ENCODE data around the gene IL23A.

IL23A gene

DNA sequence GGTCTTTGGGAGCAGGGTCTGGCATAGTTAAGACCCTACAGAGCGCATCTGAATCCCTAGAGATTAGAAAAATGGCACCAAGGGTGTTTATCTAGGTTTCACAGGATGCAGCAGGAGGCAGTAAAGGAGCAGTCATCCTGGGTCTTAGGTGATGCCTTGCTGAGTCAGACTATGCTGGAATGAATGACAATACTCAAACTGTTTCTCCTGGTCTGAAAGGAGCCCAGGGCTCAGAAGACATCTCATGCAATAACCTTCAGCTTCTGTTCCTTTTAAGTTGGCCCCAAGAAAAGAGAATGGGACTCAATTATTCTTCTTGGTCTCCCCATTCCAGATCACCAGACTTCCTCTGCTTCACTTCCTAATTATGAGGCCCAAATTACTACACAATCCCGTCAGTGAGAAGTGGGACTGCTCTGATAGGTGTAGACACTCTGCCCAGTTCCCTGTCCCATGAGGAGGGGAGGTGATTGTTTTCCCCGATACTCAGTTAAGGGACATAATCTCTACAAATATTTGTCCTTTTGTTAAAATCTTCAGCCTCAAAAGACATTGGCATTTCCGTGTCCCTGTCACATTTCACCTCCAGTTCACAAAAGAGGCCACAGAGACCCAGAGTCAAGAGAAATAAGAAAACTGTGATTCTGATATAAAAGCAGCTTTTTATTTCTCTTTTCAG, 38.8 kb downstream of the IL23A start:
- H3K27ac ChIP-seq (replicated peaks; ENCODE audit: low read length) = no peak overlapping the region
- H4K91ac ChIP-seq (ENCODE audit: low read depth, low read length, poor library complexity) = no peak overlapping the region
- H2BK5ac ChIP-seq (ENCODE audit: low read length) = no peak overlapping the region
- H3K18ac ChIP-seq (ENCODE audit: low read length) = no peak overlapping the region
- no peak overlapping the region for H4K8ac ChIP-seq (ENCODE audit: low read depth, low read length)
- H3K23ac ChIP-seq (ENCODE audit: low read depth, low read length, poor library complexity) = no peak overlapping the region
- no peak for DNase-seq (ENCODE audit: low spot score)
- H2BK120ac ChIP-seq (ENCODE audit: low read depth, low read length) = no peak overlapping the region
- H2BK12ac ChIP-seq (ENCODE audit: low read length) = no peak overlapping the region
- H3K79me1 ChIP-seq (ENCODE audit: low read depth, low read length) = no peaks in the 10 kb centered on the region
- peaks cover 0 to 4% (median 0%) of the 10 kb centered on the region in 3 experiments for H3K27me3 ChIP-seq (ENCODE audit: control insufficient read depth in 3 of 3, insufficient read depth in 3 of 3, low read depth in 1 of 3, low read length in 3 of 3)
- no CpG with 5 or more reads among the region's 4 CpGs for WGBS, 2 donors (ENCODE audit: extremely low coverage in 2 of 2, insufficient read length in 2 of 2, insufficient replicate concordance in 1 of 2)
- peaks cover 0 to 9% of the 10 kb centered on the region in 2 donors for H3K4me1 ChIP-seq (ENCODE audit: control insufficient read depth in 2 of 2, insufficient read depth in 1 of 2, low read depth in 1 of 2, low read length in 2 of 2)
- H2AFZ ChIP-seq (ENCODE audit: low read length) = peak overlapping the region; percentile 57
- no peak overlapping the region for H2BK15ac ChIP-seq (ENCODE audit: low read length)
- no peak overlapping the region for H3K14ac ChIP-seq (ENCODE audit: low read length)
- no peak overlapping the region for H3K4ac ChIP-seq (ENCODE audit: low read length)
- no peaks in the 10 kb centered on the region for H3K36me3 ChIP-seq (replicated peaks in 1 of 2; ENCODE audit: control insufficient read depth in 2 of 2, insufficient read depth in 2 of 2, low read length in 2 of 2)
- no peak overlapping the region for H3K4me3 ChIP-seq (ENCODE audit: low read length in 2 of 2)
- H3K9me3 ChIP-seq (replicated peaks in 1 of 2; ENCODE audit: control insufficient read depth in 2 of 2, insufficient read depth in 1 of 2, low read depth in 1 of 2, low read length in 2 of 2) = peaks cover 0 to 5% of the 10 kb centered on the region in 2 donors
- H2AK5ac ChIP-seq (ENCODE audit: low read depth, low read length) = no peak overlapping the region
- no peak overlapping the region for H3K9ac ChIP-seq (ENCODE audit: low read depth, low read length, poor library complexity)
- H3K4me2 ChIP-seq (ENCODE audit: insufficient read depth, low read length, poor library complexity, severe bottlenecking) = no peak overlapping the region

DNA sequence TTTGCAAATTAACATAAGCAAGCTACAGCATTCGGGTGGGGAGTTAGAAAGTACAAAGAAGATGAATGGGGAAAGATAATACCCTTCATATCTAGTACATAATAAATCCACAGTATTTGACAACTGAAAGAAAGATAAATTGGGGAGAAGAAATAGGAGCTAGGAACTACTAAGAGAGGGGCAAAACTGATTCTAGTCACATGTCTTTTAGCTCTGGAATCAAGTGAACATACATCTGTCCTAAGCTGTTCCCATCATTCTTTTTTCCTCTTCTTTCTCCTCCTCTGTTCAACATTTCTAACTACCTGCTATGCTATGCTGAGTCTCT, 39.3 kb downstream of the IL23A start:
- Histone ChIP-seq H2BK120ac (ENCODE audit: low read depth, low read length) (no peak overlapping the region), H3K9me3 (replicated peaks in 1 of 2; ENCODE audit: control insufficient read depth in 2 of 2, insufficient read depth in 1 of 2, low read depth in 1 of 2, low read length in 2 of 2) (peaks cover 0 to 5% of the 10 kb centered on the region in 2 donors), H4K8ac (ENCODE audit: low read depth, low read length) (no peak overlapping the region), H4K91ac (ENCODE audit: low read depth, low read length, poor library complexity) (no peak overlapping the region), H2BK15ac (ENCODE audit: low read length) (no peak overlapping the region), H3K27me3 (ENCODE audit: control insufficient read depth in 3 of 3, insufficient read depth in 3 of 3, low read depth in 1 of 3, low read length in 3 of 3) (peaks cover 0 to 4% (median 0%) of the 10 kb centered on the region in 3 experiments), H3K4me2 (ENCODE audit: insufficient read depth, low read length, poor library complexity, severe bottlenecking) (no peak overlapping the region), H2AK5ac (ENCODE audit: low read depth, low read length) (no peak overlapping the region), H3K4ac (ENCODE audit: low read length) (no peak overlapping the region), H2AFZ (ENCODE audit: low read length) (peak overlapping the region; percentile 57), H3K79me1 (ENCODE audit: low read depth, low read length) (no peaks in the 10 kb centered on the region), H3K36me3 (replicated peaks in 1 of 2; ENCODE audit: control insufficient read depth in 2 of 2, insufficient read depth in 2 of 2, low read length in 2 of 2) (no peaks in the 10 kb centered on the region), H3K23ac (ENCODE audit: low read depth, low read length, poor library complexity) (no peak overlapping the region), H3K9ac (ENCODE audit: low read depth, low read length, poor library complexity) (no peak overlapping the region), H3K4me1 (ENCODE audit: control insufficient read depth in 2 of 2, insufficient read depth in 1 of 2, low read depth in 1 of 2, low read length in 2 of 2) (peaks cover 0 to 9% of the 10 kb centered on the region in 2 donors), H2BK12ac (ENCODE audit: low read length) (no peak overlapping the region), H3K14ac (ENCODE audit: low read length) (no peak overlapping the region), H3K27ac (replicated peaks; ENCODE audit: low read length) (no peak overlapping the region), H2BK5ac (ENCODE audit: low read length) (no peak overlapping the region), H3K18ac (ENCODE audit: low read length) (no peak overlapping the region), H3K4me3 (ENCODE audit: low read length in 2 of 2) (no peak overlapping the region)
- WGBS, 2 donors (ENCODE audit: extremely low coverage in 2 of 2, insufficient read length in 2 of 2, insufficient replicate concordance in 1 of 2) = no CpG with 5 or more reads among the region's 1 CpG
- DNase-seq (ENCODE audit: low spot score) = no peak

DNA sequence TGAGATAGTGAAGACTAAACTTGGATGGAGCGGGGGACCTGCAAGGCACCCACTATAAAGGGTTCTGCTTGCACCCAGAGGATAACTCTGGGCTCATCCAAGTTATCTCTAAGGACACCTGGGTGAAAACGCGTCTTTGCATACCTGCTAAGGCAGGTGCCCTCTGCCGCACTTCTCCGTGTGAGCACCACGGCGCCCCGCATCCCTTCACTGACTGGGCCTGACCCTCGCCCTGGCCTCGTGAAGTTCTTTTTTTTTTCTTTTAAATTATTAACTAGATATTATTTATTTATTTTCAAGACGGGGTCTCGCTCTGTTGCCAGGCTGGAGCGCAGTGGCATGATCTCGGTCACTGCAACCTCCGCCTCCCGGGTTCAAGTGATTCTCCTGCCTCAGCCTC, 43.9 kb downstream of the IL23A start:
- no peak overlapping the region for H3K4ac ChIP-seq (ENCODE audit: low read length)
- no peak overlapping the region for H3K23ac ChIP-seq (ENCODE audit: low read depth, low read length, poor library complexity)
- H2AFZ ChIP-seq (ENCODE audit: low read length) = no peak overlapping the region
- H2BK120ac ChIP-seq (ENCODE audit: low read depth, low read length) = no peak overlapping the region
- no peak overlapping the region for H2BK15ac ChIP-seq (ENCODE audit: low read length)
- no peaks in the 10 kb centered on the region for H3K36me3 ChIP-seq (replicated peaks in 1 of 2; ENCODE audit: control insufficient read depth in 2 of 2, insufficient read depth in 2 of 2, low read length in 2 of 2)
- no peak overlapping the region for H2BK12ac ChIP-seq (ENCODE audit: low read length)
- H4K8ac ChIP-seq (ENCODE audit: low read depth, low read length) = no peak overlapping the region
- no peaks in the 10 kb centered on the region for H3K9me3 ChIP-seq (replicated peaks in 1 of 2; ENCODE audit: control insufficient read depth in 2 of 2, insufficient read depth in 1 of 2, low read depth in 1 of 2, low read length in 2 of 2)
- H4K91ac ChIP-seq (ENCODE audit: low read depth, low read length, poor library complexity) = no peak overlapping the region
- H3K27me3 ChIP-seq (ENCODE audit: control insufficient read depth in 3 of 3, insufficient read depth in 3 of 3, low read depth in 1 of 3, low read length in 3 of 3) = peaks cover 0 to 4% (median 0%) of the 10 kb centered on the region in 3 experiments
- no peak overlapping the region for H3K4me2 ChIP-seq (ENCODE audit: insufficient read depth, low read length, poor library complexity, severe bottlenecking)
- no peak overlapping the region for H3K27ac ChIP-seq (replicated peaks; ENCODE audit: low read length)
- H3K79me1 ChIP-seq (ENCODE audit: low read depth, low read length) = no peaks in the 10 kb centered on the region
- no peak overlapping the region for H3K4me3 ChIP-seq (ENCODE audit: low read length in 2 of 2)
- DNase-seq (ENCODE audit: low spot score) = no peak
- no peak overlapping the region for H3K9ac ChIP-seq (ENCODE audit: low read depth, low read length, poor library complexity)
- no peak overlapping the region for H3K18ac ChIP-seq (ENCODE audit: low read length)
- H2AK5ac ChIP-seq (ENCODE audit: low read depth, low read length) = no peak overlapping the region
- no peak overlapping the region for H2BK5ac ChIP-seq (ENCODE audit: low read length)
- H3K14ac ChIP-seq (ENCODE audit: low read length) = no peak overlapping the region
- no CpG with 5 or more reads among the region's 16 CpGs for WGBS, 2 donors (ENCODE audit: extremely low coverage in 2 of 2, insufficient read length in 2 of 2, insufficient replicate concordance in 1 of 2)
- peaks cover 2 to 5% of the 10 kb centered on the region in 2 donors for H3K4me1 ChIP-seq (ENCODE audit: control insufficient read depth in 2 of 2, insufficient read depth in 1 of 2, low read depth in 1 of 2, low read length in 2 of 2)

DNA sequence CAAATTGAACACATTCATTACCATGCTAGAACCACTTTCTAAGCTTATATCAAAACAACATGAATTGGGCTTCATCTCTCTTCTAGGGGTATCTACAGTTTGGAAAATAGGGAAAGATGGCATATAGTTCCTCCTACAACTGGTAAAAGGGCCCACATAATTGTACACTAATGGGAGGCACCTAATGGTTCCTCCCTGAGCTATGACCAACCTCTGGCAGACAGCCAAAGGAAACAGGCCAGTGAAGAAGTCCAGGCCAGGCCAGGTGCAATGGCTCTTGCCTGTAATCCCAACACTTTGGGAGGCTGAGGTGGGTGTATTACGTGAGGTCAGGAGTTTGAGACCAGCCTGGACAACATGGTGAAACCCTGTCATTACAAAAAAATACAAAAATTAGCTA, 47.2 kb downstream of the IL23A start:
- H3K36me3 ChIP-seq (replicated peaks in 1 of 2; ENCODE audit: control insufficient read depth in 2 of 2, insufficient read depth in 2 of 2, low read length in 2 of 2) = no peaks in the 10 kb centered on the region
- no peak overlapping the region for H3K9ac ChIP-seq (ENCODE audit: low read depth, low read length, poor library complexity)
- no peak overlapping the region for H2AFZ ChIP-seq (ENCODE audit: low read length)
- H3K9me3 ChIP-seq (replicated peaks in 1 of 2; ENCODE audit: control insufficient read depth in 2 of 2, insufficient read depth in 1 of 2, low read depth in 1 of 2, low read length in 2 of 2) = no peaks in the 10 kb centered on the region
- H3K27me3 ChIP-seq (ENCODE audit: control insufficient read depth in 3 of 3, insufficient read depth in 3 of 3, low read depth in 1 of 3, low read length in 3 of 3) = peaks cover 0 to 4% (median 0%) of the 10 kb centered on the region in 3 experiments
- H4K8ac ChIP-seq (ENCODE audit: low read depth, low read length) = no peak overlapping the region
- no peak overlapping the region for H2BK12ac ChIP-seq (ENCODE audit: low read length)
- no peak overlapping the region for H2BK120ac ChIP-seq (ENCODE audit: low read depth, low read length)
- no peak overlapping the region for H2BK15ac ChIP-seq (ENCODE audit: low read length)
- no peak overlapping the region for H3K4me3 ChIP-seq (ENCODE audit: low read length in 2 of 2)
- no peak overlapping the region for H3K4me2 ChIP-seq (ENCODE audit: insufficient read depth, low read length, poor library complexity, severe bottlenecking)
- no peak overlapping the region for H3K18ac ChIP-seq (ENCODE audit: low read length)
- H3K79me1 ChIP-seq (ENCODE audit: low read depth, low read length) = no peaks in the 10 kb centered on the region
- no peak overlapping the region for H3K4ac ChIP-seq (ENCODE audit: low read length)
- WGBS, 2 donors (ENCODE audit: extremely low coverage in 2 of 2, insufficient read length in 2 of 2, insufficient replicate concordance in 1 of 2) = no CpG with 5 or more reads among the region's 1 CpG
- DNase-seq (ENCODE audit: low spot score) = no peak
- H2BK5ac ChIP-seq (ENCODE audit: low read length) = no peak overlapping the region
- no peak overlapping the region for H3K14ac ChIP-seq (ENCODE audit: low read length)
- H3K4me1 ChIP-seq (ENCODE audit: control insufficient read depth in 2 of 2, insufficient read depth in 1 of 2, low read depth in 1 of 2, low read length in 2 of 2) = peaks cover 2 to 5% of the 10 kb centered on the region in 2 donors
- H2AK5ac ChIP-seq (ENCODE audit: low read depth, low read length) = no peak overlapping the region
- no peak overlapping the region for H3K23ac ChIP-seq (ENCODE audit: low read depth, low read length, poor library complexity)
- no peak overlapping the region for H4K91ac ChIP-seq (ENCODE audit: low read depth, low read length, poor library complexity)
- no peak overlapping the region for H3K27ac ChIP-seq (replicated peaks; ENCODE audit: low read length)
